ENCODE results near the gene PTPRK. TPM values are rescaled to one million over a fixed set of nuclear protein-coding genes. Genes with fewer than 3 reads are reported as not detected.
A peak's percentile ranks its signal among the peaks of the same experiment; 100 is the strongest.

PTPRK gene
- 10 to 100 TPM; 46.9 to 52.3 (median 51.2) TPM for polyA plus RNA-seq (ENCODE audit: insufficient read length in 3 of 3)
- long read RNA-seq, donor 1, full-length matches to known transcripts: 1 of 1 reads
- long read RNA-seq, donor 1, partial matches to known transcripts: 0 of 1 reads
- long read RNA-seq, donor 1, other reads (novel, unspliced or antisense): 0 of 1 reads
- long read RNA-seq, donor 2, full-length matches to known transcripts: 2 of 2 reads
- long read RNA-seq, donor 2, partial matches to known transcripts: 0 of 2 reads
- long read RNA-seq, donor 2, other reads (novel, unspliced or antisense): 0 of 2 reads
- long read RNA-seq, donor 3: 0 reads
- long read RNA-seq, donor 4, full-length matches to known transcripts: 1 of 1 reads
- long read RNA-seq, donor 4, partial matches to known transcripts: 0 of 1 reads
- long read RNA-seq, donor 4, other reads (novel, unspliced or antisense): 0 of 1 reads
- long read RNA-seq, donor 5, full-length matches to known transcripts: 1 of 1 reads
- long read RNA-seq, donor 5, partial matches to known transcripts: 0 of 1 reads
- long read RNA-seq, donor 5, other reads (novel, unspliced or antisense): 0 of 1 reads
- long read RNA-seq, donor 6, partial matches to known transcripts: 0 of 3 reads
- long read RNA-seq, donor 6, other reads (novel, unspliced or antisense): 0 of 3 reads
- long read RNA-seq, donor 7, full-length matches to known transcripts: 9 of 9 reads
- long read RNA-seq, donor 7, partial matches to known transcripts: 0 of 9 reads
- long read RNA-seq, donor 7, other reads (novel, unspliced or antisense): 0 of 9 reads
- long read RNA-seq, donor 8: 0 reads
- long read RNA-seq, donor 9, full-length matches to known transcripts: 3 of 8 reads
- long read RNA-seq, donor 9, partial matches to known transcripts: 5 of 8 reads
- long read RNA-seq, donor 9, other reads (novel, unspliced or antisense): 0 of 8 reads
- long read RNA-seq, donor 10, full-length matches to known transcripts: 1 of 1 reads
- long read RNA-seq, donor 10, partial matches to known transcripts: 0 of 1 reads
- long read RNA-seq, donor 10, other reads (novel, unspliced or antisense): 0 of 1 reads
- long read RNA-seq, donor 11, full-length matches to known transcripts: 4 of 4 reads
- long read RNA-seq, donor 11, partial matches to known transcripts: 0 of 4 reads
- long read RNA-seq, donor 11, other reads (novel, unspliced or antisense): 0 of 4 reads
- long read RNA-seq, donor 12, partial matches to known transcripts: 0 of 1 reads
- long read RNA-seq, donor 12, other reads (novel, unspliced or antisense): 0 of 1 reads
- long read RNA-seq, donor 13, full-length matches to known transcripts: 1 of 1 reads
- long read RNA-seq, donor 13, partial matches to known transcripts: 0 of 1 reads
- long read RNA-seq, donor 13, other reads (novel, unspliced or antisense): 0 of 1 reads
- long read RNA-seq, donor 14, full-length matches to known transcripts: 2 of 8 reads
- long read RNA-seq, donor 14, partial matches to known transcripts: 6 of 8 reads
- long read RNA-seq, donor 14, other reads (novel, unspliced or antisense): 0 of 8 reads
- long read RNA-seq, donor 15, full-length matches to known transcripts: 4 of 10 reads
- long read RNA-seq, donor 15, partial matches to known transcripts: 6 of 10 reads
- long read RNA-seq, donor 15, other reads (novel, unspliced or antisense): 0 of 10 reads
- long read RNA-seq, donor 16, full-length matches to known transcripts: 2 of 2 reads
- long read RNA-seq, donor 16, partial matches to known transcripts: 0 of 2 reads
- long read RNA-seq, donor 16, other reads (novel, unspliced or antisense): 0 of 2 reads

- DNase-seq: peak; percentile 94
Observed at GRCh38 chr6:128520436-128521281, at the start of gene PTPRK. PTPRK (minus strand) TSS chr6:128520599; CDS start chr6:128520358, 241 bp downstream.

DNA sequence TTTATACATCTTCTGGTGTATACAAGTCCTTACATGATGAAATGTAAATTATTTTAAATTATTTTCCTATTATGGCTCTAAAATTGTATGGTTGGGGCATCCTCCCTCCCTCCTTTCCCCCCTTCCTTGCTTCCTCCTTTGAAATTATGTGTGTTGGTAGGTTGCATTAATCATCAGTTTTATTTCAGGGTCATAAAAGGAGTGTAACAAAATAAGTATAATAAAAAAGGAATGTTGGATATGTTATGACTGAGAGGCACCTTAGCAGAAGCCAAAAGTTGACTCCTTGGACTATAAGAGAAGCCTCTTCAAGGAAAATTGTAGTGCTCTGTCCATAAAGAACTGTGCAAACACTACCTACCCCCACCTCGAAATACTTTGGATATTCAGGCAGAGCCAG is 46.6 kb upstream of the PTPRK start:
- no peak for DNase-seq

DNA sequence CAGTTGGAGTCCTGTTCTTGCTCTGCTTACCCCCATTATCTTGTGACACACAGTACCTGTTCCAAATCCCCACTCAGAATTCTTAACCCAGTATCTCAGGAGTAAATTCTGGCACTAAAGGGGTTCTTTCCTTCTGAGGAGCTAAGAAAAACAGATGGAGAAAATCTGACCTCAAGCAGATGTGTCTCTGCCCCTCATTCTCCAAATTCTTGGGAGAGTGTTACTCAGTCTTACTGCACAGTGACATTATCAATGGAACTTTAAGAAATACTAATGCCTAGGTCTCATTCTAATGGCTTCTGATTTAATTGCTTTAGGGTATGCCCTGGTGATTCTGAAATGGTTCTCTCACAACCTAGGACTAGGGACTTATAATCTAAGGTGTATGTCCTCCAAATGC is 40.6 kb upstream of the PTPRK start:
- no peak for DNase-seq

- no peak for DNase-seq
Observed at GRCh38 chr6:128558924-128559323, 38.5 kb upstream of the PTPRK start.

GRCh38 chr6:128558021-128558420 is 37.6 kb upstream of the PTPRK start:
- DNase-seq: no peak

DNA sequence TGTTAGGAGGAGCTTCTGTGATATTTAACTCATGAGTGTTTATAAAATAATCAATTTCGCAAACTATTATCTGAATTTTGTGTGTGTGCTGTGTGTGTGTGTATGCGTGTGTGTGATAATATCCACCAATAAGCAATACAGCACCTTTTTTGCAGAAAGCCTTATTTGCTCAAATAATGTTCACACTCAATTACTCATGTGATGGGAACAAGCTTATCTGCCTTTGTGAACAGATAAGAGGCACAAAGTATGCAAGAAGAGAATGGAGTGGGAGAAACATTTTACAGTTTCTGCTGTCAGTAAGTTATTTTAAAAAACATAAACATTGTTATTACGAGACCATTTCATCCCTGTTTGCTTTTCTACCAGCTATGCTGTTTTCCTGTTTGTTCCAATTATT is 36.7 kb upstream of the PTPRK start:
- DNase-seq: no peak

DNA sequence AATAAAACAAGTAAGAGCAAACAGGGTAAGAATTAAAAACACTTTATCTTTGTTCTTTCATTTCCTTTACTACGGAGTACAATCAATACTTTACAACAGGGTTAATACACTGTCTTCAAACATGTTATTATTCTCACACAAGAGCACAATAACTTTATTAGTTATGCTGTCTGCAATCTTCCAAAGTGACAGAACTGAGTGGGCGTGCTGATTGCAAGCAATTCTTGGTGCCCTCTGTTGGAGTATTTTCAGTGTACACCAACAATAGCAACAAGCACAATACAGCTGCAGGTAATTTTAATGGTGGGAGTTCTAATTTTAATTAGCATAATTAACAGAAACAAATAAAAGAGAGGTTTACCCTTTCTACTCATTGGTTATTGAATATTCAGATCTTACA is 33.9 kb upstream of the PTPRK start:
- DNase-seq: no peak

GRCh38 chr6:128541261-128541660 is 20.9 kb upstream of the PTPRK start:
- DNase-seq: no peak

DNA sequence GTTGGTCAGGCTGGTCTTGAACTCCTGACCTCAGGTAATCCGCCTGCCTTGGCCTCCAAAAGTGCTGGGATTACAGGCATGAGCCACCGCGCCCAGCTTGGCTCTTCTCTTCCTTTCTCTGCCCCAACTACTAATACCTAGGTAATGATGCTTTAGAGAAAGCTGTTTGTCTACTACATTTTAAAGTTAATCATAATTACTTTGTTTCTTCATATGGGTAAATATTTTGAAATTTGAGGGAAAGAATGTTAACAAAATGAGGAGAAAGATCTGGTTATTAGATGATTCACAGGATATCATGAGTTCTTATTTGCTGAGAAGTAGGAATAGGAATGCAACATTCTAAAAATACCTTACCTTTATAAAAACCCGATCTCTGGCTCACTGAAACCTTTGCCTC is 18.4 kb upstream of the PTPRK start:
- DNase-seq: no peak

DNA sequence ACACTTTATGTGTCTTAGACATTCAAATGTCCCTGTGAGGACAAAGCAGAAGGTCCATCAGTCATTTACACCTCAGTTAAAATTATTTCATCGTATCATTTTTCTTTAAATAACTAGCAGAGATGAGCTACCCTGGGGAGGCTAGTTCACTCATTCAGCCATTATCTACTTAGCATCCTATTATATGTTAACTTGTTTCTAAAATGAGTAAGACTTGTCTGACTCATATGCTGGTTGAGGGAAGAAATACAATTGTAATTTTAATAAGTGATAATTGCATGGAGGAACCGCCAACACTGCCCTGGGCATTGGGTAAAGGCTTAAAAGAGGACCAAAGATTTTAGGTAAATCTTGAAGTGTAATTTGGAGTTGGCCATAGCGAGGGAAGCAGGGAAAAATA is 12.4 kb upstream of the PTPRK start:
- no peak for DNase-seq

DNA sequence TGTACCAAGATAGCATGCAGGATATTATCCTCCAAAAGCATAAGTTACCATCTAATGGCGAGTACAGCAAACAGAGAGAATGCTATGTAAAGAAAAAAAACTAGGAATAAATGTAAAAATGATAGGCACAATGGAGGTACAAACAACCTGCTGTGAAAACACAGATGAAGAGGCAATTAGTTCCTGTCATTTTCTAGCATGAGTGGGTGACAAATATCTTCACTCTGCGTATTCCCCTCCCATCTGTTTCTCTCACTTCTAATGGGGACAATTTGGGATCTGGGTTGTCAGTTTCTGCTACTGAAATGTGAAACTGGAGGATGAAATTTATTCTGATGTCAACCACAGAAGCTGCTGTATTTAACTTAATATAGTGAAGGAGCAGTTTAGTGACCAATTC is 11.7 kb upstream of the PTPRK start:
- no peak for DNase-seq

DNA sequence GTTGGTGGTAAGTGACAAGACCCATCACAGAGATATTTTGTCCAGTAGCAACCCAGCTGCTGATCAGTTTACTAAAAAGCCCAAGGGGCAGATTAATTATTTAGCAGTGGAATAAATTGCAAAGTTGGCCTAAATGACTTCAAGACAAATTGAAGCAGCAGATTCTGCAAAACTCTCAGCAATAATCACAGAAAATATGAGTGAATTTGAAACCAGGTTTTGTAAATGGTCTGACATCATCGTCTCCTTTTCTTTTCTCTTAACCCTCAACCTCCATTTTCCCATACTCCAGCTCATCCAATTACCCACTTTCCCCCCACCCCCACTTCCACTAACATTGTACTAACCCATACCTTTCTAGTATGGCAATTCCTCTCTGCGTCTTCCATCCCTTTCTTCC is 11.3 kb upstream of the PTPRK start:
- no peak for DNase-seq

DNA sequence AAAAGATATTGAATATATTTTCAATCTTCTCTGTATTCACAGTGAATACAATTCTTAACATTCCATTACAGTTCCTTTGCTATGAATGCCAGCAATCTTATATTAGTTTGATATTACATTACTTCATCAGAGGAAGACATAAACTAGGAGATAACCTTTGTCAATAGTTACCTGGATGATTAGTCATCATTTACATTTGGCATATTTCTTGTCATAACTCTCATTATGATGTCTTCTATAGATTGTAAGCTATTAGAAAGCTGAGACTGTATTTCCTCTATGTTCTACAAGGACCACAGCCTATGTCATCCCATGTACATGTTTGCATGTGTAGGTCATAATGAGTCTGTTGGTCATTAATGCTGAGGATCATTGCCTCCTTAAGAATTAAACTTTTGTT is 7.8 kb upstream of the PTPRK start:
- DNase-seq: no peak

DNA sequence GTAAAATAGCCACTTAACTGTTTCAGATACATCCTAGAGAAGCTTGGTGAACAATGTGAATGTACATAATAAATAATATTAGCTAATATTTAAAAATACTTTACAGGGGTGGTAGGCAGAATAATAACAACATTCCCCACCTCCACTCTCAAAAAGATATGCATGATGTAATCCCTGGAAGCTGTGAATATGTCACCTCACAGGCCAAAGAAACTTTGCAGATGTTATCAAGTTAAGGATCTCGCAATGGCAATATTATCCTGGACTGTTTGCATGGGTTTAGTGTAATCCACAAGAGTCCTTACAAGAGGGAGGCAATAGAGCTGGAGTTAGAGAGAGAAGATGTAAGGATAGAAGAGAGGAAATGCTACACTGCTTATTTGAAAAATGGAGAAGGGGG is 7.0 kb upstream of the PTPRK start:
- no peak for DNase-seq

DNA sequence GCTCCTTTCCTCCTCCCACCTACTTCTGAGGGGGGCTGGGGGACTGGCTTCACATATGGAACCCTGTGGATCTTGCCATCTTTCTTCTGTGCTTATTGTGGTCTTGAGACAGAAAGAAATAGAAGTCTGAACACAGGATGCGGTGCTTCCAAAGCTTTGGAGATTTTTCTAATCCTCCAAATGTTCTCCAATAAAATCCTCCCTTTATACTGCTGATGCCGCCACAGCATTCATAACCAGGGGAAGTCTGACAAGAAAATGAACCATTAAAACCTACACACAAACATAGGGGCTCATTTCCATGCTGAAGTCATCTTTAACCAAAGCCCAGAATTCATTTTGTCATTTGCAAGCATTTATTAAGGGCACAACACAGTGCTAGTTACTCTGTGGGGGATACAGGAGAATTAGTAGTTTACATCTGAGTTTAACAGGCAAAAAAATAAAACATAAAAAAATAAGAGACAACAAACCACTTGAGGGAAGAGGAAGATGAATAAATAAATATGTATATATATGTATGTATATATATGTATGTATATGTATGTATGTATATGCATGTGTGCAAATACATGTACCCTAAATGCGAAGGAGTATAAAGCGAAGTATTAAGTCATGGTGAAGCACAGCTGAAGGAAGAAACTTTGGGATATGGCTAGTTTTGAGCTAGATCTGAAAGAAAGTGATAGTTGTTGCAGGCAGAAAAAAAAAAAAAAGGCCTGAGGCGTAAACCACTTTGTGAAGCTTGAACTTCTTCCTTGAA is 5.9 kb upstream of the PTPRK start:
- no peak for DNase-seq

GRCh38 chr6:128525406-128525805 is 5.0 kb upstream of the PTPRK start:
- DNase-seq: no peak

DNA sequence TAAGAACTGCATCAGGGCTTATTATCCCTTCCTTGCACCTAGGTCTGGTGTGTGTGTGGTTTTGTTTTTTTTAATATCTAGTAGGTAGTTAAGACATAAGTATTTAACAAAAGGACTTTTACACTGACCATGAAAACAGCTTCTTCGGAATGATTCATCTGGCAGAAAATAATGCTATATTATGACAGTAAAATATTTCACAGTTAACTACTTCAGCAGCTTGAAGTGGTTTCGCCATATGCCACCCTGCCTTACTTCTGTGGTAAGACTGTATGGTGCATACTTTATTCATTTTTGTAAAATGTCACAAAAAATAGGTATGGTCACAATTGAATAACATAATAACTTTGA is 858 bp upstream of the PTPRK start:
- DNase-seq: no peak

DNA sequence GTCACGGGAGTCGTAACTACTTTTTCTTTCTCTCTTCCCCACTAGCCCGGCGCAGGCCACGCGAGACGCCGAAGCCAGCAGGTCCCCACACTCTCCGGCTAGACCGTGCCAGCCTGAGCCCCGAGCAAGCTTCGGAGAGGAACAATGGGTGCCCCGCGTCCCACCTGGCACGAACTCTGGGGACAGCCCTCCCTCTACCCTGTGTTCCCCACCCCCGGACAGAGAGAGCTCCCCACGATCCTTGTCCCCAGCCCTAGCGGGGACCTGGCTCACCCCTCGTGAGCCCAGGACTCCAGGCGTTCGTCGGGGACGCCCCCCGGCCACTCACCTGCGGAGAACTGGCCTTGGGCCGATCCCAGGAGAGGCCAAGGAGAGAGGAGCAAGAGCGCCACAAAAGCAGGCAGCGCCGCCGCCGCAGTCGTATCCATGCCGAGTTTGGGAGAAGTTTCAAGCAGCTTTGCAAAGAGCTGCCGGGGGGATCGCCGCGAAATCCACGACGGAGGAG is 416 bp downstream of the PTPRK start:
- DNase-seq: peak; percentile 73
